ENCODE data around the gene ZBTB16. TPM values are rescaled to one million over a fixed set of nuclear protein-coding genes. Genes with fewer than 3 reads are reported as not detected.

The ZBTB16 gene
- total and polyA plus RNA-seq, 4 donors, result 21.4 to 224 (median 102) TPM

DNA sequence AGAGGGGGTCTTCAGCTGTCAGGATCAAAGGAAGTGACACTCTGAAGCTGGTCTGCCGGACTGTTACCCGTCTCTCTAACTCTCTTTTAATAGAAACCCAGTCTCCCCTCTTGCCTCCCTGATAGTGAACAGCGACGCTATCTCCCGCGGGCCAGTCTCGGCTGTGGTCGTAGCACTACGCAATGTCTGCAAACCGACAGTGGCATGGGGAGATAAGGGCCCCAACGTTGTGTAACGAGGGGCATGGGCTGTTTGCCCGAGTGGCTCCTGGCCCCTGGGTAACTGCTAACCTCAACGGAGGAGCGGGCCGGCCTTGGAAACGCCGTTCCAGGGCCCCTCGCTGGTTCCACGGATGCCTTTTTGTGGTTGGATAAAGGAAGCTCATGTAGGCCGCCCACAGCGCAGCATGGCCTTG lies 23.3 kb downstream of the ZBTB16 start:
- H3K9ac ChIP-seq (ENCODE audit: insufficient read depth in 1 of 2, low read length in 2 of 2), result no peak overlapping the region
- 32 to 61% methylated on average over 22 of the region's 22 CpGs for WGBS, 2 donors
- peaks cover 0 to 5% (median 0%) of the 10 kb centered on the region in 3 donors for H3K27me3 ChIP-seq (ENCODE audit: control insufficient read depth in 3 of 3, insufficient read depth in 3 of 3, low read length in 2 of 3)
- H3K27ac ChIP-seq (ENCODE audit: low read depth in 1 of 2, low read length in 1 of 2), result peak overlapping the region; percentile 26 to 90
- TF ChIP-seq, protein P1, sequence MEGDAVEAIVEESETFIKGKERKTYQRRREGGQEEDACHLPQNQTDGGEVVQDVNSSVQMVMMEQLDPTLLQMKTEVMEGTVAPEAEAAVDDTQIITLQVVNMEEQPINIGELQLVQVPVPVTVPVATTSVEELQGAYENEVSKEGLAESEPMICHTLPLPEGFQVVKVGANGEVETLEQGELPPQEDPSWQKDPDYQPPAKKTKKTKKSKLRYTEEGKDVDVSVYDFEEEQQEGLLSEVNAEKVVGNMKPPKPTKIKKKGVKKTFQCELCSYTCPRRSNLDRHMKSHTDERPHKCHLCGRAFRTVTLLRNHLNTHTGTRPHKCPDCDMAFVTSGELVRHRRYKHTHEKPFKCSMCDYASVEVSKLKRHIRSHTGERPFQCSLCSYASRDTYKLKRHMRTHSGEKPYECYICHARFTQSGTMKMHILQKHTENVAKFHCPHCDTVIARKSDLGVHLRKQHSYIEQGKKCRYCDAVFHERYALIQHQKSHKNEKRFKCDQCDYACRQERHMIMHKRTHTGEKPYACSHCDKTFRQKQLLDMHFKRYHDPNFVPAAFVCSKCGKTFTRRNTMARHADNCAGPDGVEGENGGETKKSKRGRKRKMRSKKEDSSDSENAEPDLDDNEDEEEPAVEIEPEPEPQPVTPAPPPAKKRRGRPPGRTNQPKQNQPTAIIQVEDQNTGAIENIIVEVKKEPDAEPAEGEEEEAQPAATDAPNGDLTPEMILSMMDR (IDR thresholded peaks at IDR 0.05; ENCODE audit: control extremely low read depth, extremely low read depth), result no peak
- ATAC-seq (ENCODE audit: insufficient read depth, low FRiP score) (no peak), DNase-seq (no peak)
- no peak overlapping the region for H3K4me3 ChIP-seq
- peaks cover 0 to 3% (median 0%) of the 10 kb centered on the region in 4 donors for H3K9me3 ChIP-seq (ENCODE audit: control insufficient read depth in 4 of 4, insufficient read depth in 3 of 4, low read length in 3 of 4)
- peaks cover 11 to 60% (median 30%) of the 10 kb centered on the region in 5 donors for H3K4me1 ChIP-seq (ENCODE audit: control insufficient read depth in 5 of 5, insufficient read depth in 5 of 5, low read length in 5 of 5)
- peaks cover 0 to 26% (median 12%) of the 10 kb centered on the region in 4 donors for H3K36me3 ChIP-seq (ENCODE audit: control insufficient read depth in 4 of 4, insufficient read depth in 4 of 4, low read length in 4 of 4)

DNA sequence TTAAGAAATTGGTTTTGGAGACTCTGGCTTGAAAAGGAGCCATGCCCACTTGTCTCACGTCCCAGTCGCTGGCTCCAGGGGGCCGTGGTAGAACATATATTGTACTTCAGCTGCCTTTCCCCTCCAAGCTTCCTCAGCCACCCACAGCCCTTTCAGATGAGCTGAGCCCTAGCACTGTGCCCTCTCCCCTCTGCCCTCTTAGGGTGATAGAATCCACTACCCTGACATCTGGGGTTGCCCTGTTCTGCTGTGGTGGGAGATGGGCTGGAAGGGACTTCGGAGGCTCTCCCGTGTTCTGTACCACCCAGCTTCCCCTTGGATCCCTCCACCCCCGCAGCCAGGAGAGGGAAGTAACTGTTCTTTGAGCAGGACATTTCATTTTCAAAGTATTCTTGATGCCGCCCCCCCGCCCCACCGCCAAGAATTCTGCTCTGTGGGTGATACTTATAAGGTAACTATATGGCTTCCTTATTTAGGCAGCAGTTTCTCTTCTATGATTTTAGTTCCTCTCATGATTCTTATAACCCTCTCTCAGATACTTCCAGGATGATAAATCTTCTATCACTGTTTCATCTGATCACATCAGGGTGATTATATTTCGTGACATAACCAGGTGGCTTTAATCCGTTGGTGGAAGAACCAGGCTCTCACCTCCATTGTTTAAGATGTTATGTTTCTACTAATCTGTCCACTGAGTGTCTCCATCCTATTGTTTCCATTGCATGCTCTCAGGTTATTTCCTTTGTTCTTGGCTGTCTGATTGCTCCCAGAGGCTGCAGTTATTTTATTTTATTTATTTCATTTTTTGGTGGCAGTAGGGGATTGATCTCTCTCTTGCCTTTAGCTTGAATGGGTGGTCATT lies 24.1 kb downstream of the ZBTB16 start:
- Histone ChIP-seq H3K4me3 (no peak overlapping the region), H3K4me1 (ENCODE audit: control insufficient read depth in 5 of 5, insufficient read depth in 5 of 5, low read length in 5 of 5) (peaks cover 11 to 56% (median 30%) of the 10 kb centered on the region in 5 donors)

DNA sequence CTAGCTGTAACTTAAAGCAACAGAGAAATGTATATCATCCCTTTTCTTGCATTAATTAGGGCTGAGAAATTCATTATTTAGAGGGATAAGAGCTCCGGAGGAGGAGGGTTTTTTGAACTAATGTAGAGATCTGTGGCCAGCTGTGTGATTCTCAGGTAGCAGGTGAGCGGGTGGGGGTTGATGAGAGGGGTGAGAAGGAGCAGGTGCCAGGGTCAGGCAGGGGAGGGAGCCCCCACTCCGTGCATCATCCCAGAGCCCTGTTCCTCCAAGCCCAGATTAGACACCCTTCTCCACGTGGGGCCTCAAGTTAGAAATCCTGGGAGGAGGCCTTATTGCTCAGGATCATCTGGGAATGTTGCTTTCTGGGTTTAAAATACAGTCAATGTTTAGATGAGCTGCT lies 24.9 kb downstream of the ZBTB16 start:
- H3K9me3 ChIP-seq (ENCODE audit: control insufficient read depth in 4 of 4, insufficient read depth in 3 of 4, low read length in 3 of 4), result peaks cover 0 to 3% (median 0%) of the 10 kb centered on the region in 4 donors
- no peak overlapping the region for H3K4me3 ChIP-seq
- 58 to 73% methylated on average over 4 of the region's 4 CpGs for WGBS, 2 donors
- DNase-seq, result no peak
- H3K9ac ChIP-seq (ENCODE audit: insufficient read depth in 1 of 2, low read length in 2 of 2), result no peak overlapping the region
- peaks cover 8 to 59% (median 24%) of the 10 kb centered on the region in 5 donors for H3K4me1 ChIP-seq (ENCODE audit: control insufficient read depth in 5 of 5, insufficient read depth in 5 of 5, low read length in 5 of 5)
- peaks cover 0 to 24% (median 9%) of the 10 kb centered on the region in 4 donors for H3K36me3 ChIP-seq (ENCODE audit: control insufficient read depth in 4 of 4, insufficient read depth in 4 of 4, low read length in 4 of 4)
- TF ChIP-seq, protein P1 (IDR thresholded peaks at IDR 0.05; ENCODE audit: control extremely low read depth, extremely low read depth), result no peak
- H3K27ac ChIP-seq (ENCODE audit: low read depth in 1 of 2, low read length in 1 of 2), result peak overlapping the region; percentile 4 to 10
- peaks cover 0 to 2% (median 0%) of the 10 kb centered on the region in 3 donors for H3K27me3 ChIP-seq (ENCODE audit: control insufficient read depth in 3 of 3, insufficient read depth in 3 of 3, low read length in 2 of 3)
- no peak for ATAC-seq (ENCODE audit: insufficient read depth, low FRiP score)

More for the DNA sequence above, 24.1 kb downstream of the ZBTB16 start:
- H3K27ac ChIP-seq (ENCODE audit: low read depth in 1 of 2, low read length in 1 of 2), result peak overlapping the region; percentile 34 to 90
- H3K36me3 ChIP-seq (ENCODE audit: control insufficient read depth in 4 of 4, insufficient read depth in 4 of 4, low read length in 4 of 4), result peaks cover 0 to 24% (median 9%) of the 10 kb centered on the region in 4 donors
- WGBS, 2 donors, result 31 to 61% methylated on average over 11 of the region's 11 CpGs
- H3K9me3 ChIP-seq (ENCODE audit: control insufficient read depth in 4 of 4, insufficient read depth in 3 of 4, low read length in 3 of 4), result peaks cover 0 to 3% (median 0%) of the 10 kb centered on the region in 4 donors
- no peak for ATAC-seq (ENCODE audit: insufficient read depth, low FRiP score)
- TF ChIP-seq, protein P1 (IDR thresholded peaks at IDR 0.05; ENCODE audit: control extremely low read depth, extremely low read depth), result no peak
- no peak overlapping the region for H3K9ac ChIP-seq (ENCODE audit: insufficient read depth in 1 of 2, low read length in 2 of 2)
- peaks cover 0 to 2% (median 0%) of the 10 kb centered on the region in 3 donors for H3K27me3 ChIP-seq (ENCODE audit: control insufficient read depth in 3 of 3, insufficient read depth in 3 of 3, low read length in 2 of 3)
- DNase-seq, result no peak
